Choroid plexus epithelial cell (primary cell): ENCODE data around the gene PMF1.
A peak's percentile ranks its signal among the peaks of the same experiment; 100 is the strongest.

ENCODE experiments used
- DNase-seq: peaks from one replicate; pipeline ENCODE4 v3.0.0-alpha.2; 2010; ENCODE audit warnings: low read depth
- H3K4me3 ChIP-seq: 2 replicates; pipeline ENCODE4 v1.5.1; 2011; ENCODE audit warnings: low read depth, mild to moderate bottlenecking, control low read depth, low read length, moderate library complexity
- CTCF ChIP-seq: conservative IDR thresholded peaks from 2 replicates; pipeline ENCODE4 v1.5.1; 2011; ENCODE audit warnings: low read depth, mild to moderate bottlenecking, control low read depth, inconsistent platforms, low read length, moderate library complexity

PMF1 gene

GRCh38 chr1:156266051-156266450 is 53.2 kb downstream of the PMF1 start:
- H3K4me3 ChIP-seq: no peak overlapping the region
- no peak for DNase-seq
- TF ChIP-seq CTCF: no peak

- no peak overlapping the region for H3K4me3 ChIP-seq
- TF ChIP-seq CTCF: no peak
- peak; percentile 61 for DNase-seq
These were observed 55.5 kb downstream of the PMF1 start for GRCh38 chr1:156268336-156268735.

- no peak for TF ChIP-seq CTCF
- no peak overlapping the region for H3K4me3 ChIP-seq
- no peak for DNase-seq
These were observed 57.5 kb downstream of the PMF1 start for GRCh38 chr1:156270314-156270713.

- no peak overlapping the region for H3K4me3 ChIP-seq
- DNase-seq: peak; percentile 36
- no peak for TF ChIP-seq CTCF
These were observed 63.7 kb downstream of the PMF1 start for GRCh38 chr1:156276532-156276931.

- DNase-seq: peak; percentile 50
- H3K4me3 ChIP-seq: no peak overlapping the region
- no peak for TF ChIP-seq CTCF
These were observed 64.2 kb downstream of the PMF1 start for GRCh38 chr1:156276966-156277381.

- no peak overlapping the region for H3K4me3 ChIP-seq
- no peak for TF ChIP-seq CTCF
- no peak for DNase-seq
These were observed 67.0 kb downstream of the PMF1 start for GRCh38 chr1:156279837-156280236.

GRCh38 chr1:156281281-156281680 is 68.5 kb downstream of the PMF1 start:
- TF ChIP-seq CTCF: peak; percentile 33
- DNase-seq: peak; percentile 58
- H3K4me3 ChIP-seq: peak overlapping the region; percentile 95
